Immature natural killer cell (primary cell): ENCODE results near the gene CELSR1. TPM values are rescaled to one million over a fixed set of nuclear protein-coding genes. Genes with fewer than 3 reads are reported as not detected.
A peak's percentile ranks its signal among the peaks of the same experiment; 100 is the strongest.

Experiments
- DNase-seq, 3 donors: peaks; one replicate each; pipeline ENCODE4 v3.0.0; 2022; ENCODE audit warnings: mixed read lengths in 1 of 3
- H3K27ac Mint-ChIP-seq, 6 donors: one replicate each; pipeline ENCODE4 v1.8.0; 2020; ENCODE audit warnings: mixed read lengths in 6 of 6, mild to moderate bottlenecking in 5 of 6, inconsistent platforms in 4 of 6, moderate library complexity in 3 of 6
- H3K27me3 Mint-ChIP-seq, 3 donors: one replicate each; pipeline ENCODE4 v1.8.0; 2020 to 2021; ENCODE audit warnings: low read depth in 3 of 3, mild to moderate bottlenecking in 3 of 3, mixed read lengths in 3 of 3, moderate library complexity in 3 of 3, inconsistent platforms in 1 of 3
- H3K36me3 Mint-ChIP-seq, 3 donors: one replicate each; pipeline ENCODE4 v1.8.0; 2020; ENCODE audit warnings: mixed read lengths in 3 of 3, inconsistent platforms in 2 of 3, mild to moderate bottlenecking in 2 of 3
- H3K4me1 Mint-ChIP-seq, 2 donors: one replicate each; pipeline ENCODE4 v1.8.0; 2020; ENCODE audit warnings: inconsistent platforms in 2 of 2, mild to moderate bottlenecking in 2 of 2, mixed read lengths in 2 of 2, moderate library complexity in 1 of 2
- H3K4me3 Mint-ChIP-seq, 5 donors: one replicate each; pipeline ENCODE4 v1.8.0; 2020; ENCODE audit warnings: mild to moderate bottlenecking in 5 of 5, mixed read lengths in 5 of 5, inconsistent platforms in 3 of 5, moderate library complexity in 3 of 5
- H3K9me3 Mint-ChIP-seq, 6 donors: one replicate each; pipeline ENCODE4 v1.8.0; 2020; ENCODE audit warnings: mild to moderate bottlenecking in 6 of 6, mixed read lengths in 6 of 6, inconsistent platforms in 4 of 6, moderate library complexity in 3 of 6
- polyA plus RNA-seq, 3 donors: library from polyadenylated mRNA; unstranded; fragments of 300-500 nt; fragmentation: Illumina TruSeq; gene quantifications; one replicate each; pipeline ENCODE4 v1.2.3, GENCODE V29; 2021

CELSR1 gene
- polyA plus RNA-seq, 3 donors from 2014 or later: 0.24 to 1.6 (median 1.2) TPM

DNA sequence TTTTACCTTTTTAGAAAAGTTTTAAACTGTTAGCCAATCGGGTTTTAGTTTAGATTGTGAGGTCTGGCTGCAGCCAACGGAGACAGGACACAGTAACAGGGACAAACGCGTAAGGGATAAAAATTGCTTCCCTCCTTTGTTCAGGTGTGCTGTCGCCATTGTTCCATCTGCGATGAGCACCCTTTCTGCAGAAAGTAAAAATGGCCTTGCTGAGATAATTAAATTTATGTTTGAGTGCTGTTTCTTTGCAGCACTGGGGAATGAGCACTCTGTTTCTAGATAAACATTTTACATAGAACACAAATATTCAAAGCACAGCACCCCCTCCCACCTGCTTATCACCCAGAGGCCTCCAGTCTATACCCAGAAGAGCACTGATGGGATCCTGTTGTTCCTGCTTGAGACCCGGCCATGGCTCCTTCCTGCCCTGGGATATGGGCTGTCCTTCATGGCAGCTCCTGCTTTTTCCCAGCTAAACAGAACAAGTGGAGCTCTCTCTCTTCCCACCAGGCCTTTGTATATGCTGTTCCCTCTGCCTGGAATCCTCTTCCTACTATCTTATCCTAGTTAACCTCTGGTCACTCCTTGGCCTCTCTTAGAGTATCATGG is 34.3 kb upstream of the CELSR1 start:
- peaks cover 0 to 5% (median 0%) of the 10 kb centered on the region in 3 donors for H3K36me3 Mint-ChIP-seq
- H3K9me3 Mint-ChIP-seq: peaks cover 1 to 13% (median 7%) of the 10 kb centered on the region in 6 donors
- peaks cover 0 to 6% (median 2%) of the 10 kb centered on the region in 3 donors for H3K27me3 Mint-ChIP-seq
- H3K4me1 Mint-ChIP-seq: peaks cover 13 to 14% of the 10 kb centered on the region in 2 donors
- no peak overlapping the region for H3K27ac Mint-ChIP-seq
- no peak overlapping the region for H3K4me3 Mint-ChIP-seq
- no peak for DNase-seq

DNA sequence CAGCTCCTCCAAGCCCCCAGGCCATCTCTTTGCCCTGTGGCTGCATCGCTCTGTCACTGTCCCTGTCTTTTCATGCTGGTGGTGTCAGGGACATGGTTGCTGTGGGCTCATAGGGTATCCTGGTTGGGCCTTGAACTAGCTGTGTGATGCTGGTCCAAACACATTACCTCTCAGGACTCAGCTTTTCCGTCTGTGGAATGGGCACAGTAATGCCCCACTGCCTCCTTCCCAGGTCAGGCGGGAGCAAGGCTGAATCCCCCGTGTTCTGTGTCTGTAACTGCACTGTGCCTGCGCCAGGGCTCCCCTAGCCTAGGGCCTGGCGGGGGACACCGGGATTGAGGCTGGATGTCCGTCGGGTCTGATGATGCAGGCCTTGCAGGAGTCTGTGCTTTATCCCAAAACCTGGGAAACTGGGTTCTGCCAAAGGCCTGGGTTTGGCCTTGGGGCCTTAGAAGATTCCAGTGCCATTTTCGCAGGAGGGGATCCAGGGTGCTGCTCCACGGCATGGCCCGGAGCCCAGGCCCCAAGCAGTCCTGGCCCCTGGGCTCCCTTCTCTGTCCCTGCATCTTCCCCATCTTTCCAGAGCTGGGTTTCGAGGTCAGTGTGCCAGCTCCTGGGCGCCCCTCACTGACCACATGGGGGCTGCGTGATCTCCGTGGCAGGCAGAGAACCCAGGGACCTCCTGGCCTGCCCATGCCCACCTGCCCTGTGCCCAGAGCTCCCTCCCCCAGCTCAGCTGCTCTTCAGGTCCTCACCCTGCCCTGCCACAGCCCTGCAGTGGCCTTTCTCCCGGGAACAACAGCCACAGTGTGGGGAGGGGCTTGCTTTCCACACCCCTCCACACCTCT is 32.7 kb upstream of the CELSR1 start:
- no peak overlapping the region for H3K4me3 Mint-ChIP-seq
- peaks cover 2% of the 10 kb centered on the region in 2 donors for H3K4me1 Mint-ChIP-seq
- peak overlapping the region in 1 of 6 donors; percentile 42 for H3K27ac Mint-ChIP-seq
- peaks cover 0 to 5% (median 0%) of the 10 kb centered on the region in 3 donors for H3K36me3 Mint-ChIP-seq
- DNase-seq: no peak
- H3K9me3 Mint-ChIP-seq: peaks cover 1 to 13% (median 7%) of the 10 kb centered on the region in 6 donors
- H3K27me3 Mint-ChIP-seq: peaks cover 0 to 4% (median 2%) of the 10 kb centered on the region in 3 donors

DNA sequence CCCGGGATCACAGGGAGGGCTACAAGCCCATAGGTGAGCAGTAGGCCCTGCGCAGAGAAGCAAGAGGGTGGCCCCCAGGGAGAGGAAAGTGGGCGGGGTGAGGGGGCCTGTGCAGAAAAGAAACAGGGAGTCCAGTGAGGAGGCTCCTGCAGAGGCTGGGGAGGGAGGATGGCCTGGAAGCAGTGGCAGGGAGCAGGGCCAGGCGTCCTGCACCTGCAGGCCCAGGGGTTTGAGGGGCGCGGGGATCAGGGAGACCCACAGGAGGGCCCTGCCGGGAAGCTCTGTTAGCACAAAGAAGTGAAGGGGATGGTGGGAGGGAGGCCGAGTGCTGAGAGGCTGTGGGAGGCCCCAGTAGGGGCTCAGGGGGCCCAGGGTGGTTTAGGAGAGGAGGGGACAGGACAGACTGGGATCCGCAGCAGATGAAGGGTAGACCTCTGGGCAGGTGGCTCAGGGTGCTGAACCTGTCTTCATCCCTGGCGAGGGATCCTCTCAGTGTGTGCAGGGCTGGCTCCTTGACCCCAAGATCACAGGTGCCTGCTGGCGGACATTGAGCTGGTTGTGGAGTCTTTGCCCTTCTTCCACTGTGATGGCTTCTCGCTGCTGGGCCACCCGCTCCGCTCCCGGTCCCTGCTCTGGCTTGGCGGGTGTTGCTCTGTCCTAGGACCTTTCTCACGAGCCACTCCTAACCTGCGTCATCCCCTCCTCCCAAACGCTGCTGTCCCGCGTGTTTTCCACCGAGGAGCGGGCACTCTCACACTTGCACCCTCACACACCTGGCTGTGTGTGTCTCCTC is 31.8 kb upstream of the CELSR1 start:
- Mint-ChIP-seq H3K4me1 (no peaks in the 10 kb centered on the region), H3K4me3 (no peak overlapping the region), H3K36me3 (peaks cover 0 to 5% (median 0%) of the 10 kb centered on the region in 3 donors), H3K27ac (peak overlapping the region in 1 of 6 donors; percentile 42), H3K27me3 (peaks cover 0 to 3% (median 2%) of the 10 kb centered on the region in 3 donors), H3K9me3 (peaks cover 1 to 13% (median 7%) of the 10 kb centered on the region in 6 donors)
- no peak for DNase-seq

DNA sequence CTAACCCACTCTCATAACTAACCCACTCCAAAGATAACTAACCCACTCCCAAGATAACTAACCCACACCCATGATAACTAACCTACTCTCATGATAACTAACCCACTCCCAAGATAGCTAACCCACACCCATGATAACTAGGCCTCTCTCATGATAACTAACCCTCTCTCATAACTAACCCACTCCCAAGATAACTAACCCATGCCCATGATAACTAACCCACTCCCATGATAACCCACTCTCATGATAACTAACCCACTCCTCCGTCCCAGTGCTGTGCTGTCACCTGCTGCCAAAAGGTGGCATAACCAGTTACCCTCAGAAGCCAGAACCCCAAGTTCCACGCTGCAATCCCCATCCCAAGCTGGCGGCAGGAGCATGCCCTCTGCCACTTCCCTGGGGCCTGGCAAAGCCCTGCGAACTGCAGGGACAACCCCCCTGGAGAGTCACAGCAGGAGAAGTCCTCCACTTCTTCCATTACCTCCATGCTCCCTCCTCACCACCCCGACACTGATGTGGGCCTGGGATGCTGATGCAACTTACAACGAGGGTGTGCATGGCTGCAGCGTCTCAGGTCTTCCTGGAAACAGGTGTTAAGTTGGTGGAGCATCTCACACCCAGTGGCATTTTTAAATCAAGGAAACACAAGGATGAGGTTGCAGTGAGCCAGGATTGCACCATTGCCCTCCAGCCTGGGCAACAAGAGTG is 30.8 kb upstream of the CELSR1 start:
- peaks cover 0 to 2% (median 2%) of the 10 kb centered on the region in 3 donors for H3K27me3 Mint-ChIP-seq
- H3K36me3 Mint-ChIP-seq: peaks cover 0 to 5% (median 0%) of the 10 kb centered on the region in 3 donors
- no peak for DNase-seq
- H3K27ac Mint-ChIP-seq: peak overlapping the region in 2 of 6 donors; percentile 26 to 67
- peaks cover 0 to 3% of the 10 kb centered on the region in 2 donors for H3K4me1 Mint-ChIP-seq
- H3K4me3 Mint-ChIP-seq: no peak overlapping the region
- H3K9me3 Mint-ChIP-seq: peaks cover 0 to 13% (median 7%) of the 10 kb centered on the region in 6 donors

DNA sequence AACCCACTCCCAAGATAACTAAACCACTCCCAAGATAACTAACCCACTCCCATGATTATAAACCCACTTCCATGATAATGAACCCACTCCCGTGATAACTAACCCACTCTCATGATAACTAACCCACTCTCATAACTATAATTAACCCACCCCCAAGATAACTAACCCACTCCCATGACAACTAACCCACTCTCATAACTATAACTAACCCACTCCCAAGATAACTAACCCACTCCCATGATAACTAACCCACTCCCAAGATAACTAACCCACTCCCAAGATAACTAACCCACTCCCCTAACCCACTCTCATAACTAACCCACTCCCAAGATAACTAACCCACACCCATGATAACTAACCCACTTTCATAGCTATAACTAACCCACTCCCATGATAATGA is 30.1 kb upstream of the CELSR1 start:
- no peak overlapping the region for H3K4me3 Mint-ChIP-seq
- no peak overlapping the region for H3K27ac Mint-ChIP-seq
- peaks cover 0 to 13% (median 7%) of the 10 kb centered on the region in 6 donors for H3K9me3 Mint-ChIP-seq
- H3K27me3 Mint-ChIP-seq: peaks cover 0 to 2% (median 2%) of the 10 kb centered on the region in 3 donors
- DNase-seq: no peak
- peaks cover 0 to 5% (median 0%) of the 10 kb centered on the region in 3 donors for H3K36me3 Mint-ChIP-seq
- H3K4me1 Mint-ChIP-seq: peaks cover 0 to 5% of the 10 kb centered on the region in 2 donors

DNA sequence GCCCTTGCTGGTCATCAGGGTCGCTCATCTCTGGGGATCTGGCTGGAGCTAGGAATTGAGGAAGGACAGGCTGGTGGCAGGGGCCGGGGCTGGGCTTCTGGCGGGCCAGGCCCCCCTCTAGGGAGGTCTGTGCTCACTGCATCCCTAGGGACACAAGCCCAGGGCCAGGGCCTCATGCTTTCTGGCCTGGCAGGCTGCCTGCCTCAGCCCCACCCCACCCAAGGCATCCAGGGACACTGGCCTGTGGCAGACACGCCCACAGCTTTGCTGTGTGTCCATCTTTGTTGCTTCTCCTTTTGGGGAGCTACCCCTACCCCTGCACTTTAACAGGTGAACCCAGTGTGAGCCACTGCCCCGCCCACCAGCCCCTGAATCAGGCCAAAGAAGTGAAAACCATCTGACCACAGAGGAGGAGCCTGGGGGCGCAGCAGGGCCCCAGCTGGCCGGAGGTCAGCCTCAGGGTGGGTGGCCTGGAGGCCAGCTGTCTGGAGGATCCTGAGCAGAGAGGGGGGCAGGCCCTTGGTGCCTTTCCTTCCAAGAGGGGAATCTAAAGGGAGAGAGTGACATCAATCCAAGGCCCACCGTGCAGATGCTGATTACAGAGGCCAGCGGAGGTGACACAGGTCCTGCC is 26.8 kb upstream of the CELSR1 start:
- Mint-ChIP-seq H3K27ac (no peak overlapping the region), H3K27me3 (peaks cover 0 to 2% (median 2%) of the 10 kb centered on the region in 3 donors), H3K9me3 (no peaks in the 10 kb centered on the region), H3K4me3 (no peak overlapping the region), H3K4me1 (peaks cover 2 to 11% of the 10 kb centered on the region in 2 donors), H3K36me3 (no peaks in the 10 kb centered on the region)
- DNase-seq: no peak

DNA sequence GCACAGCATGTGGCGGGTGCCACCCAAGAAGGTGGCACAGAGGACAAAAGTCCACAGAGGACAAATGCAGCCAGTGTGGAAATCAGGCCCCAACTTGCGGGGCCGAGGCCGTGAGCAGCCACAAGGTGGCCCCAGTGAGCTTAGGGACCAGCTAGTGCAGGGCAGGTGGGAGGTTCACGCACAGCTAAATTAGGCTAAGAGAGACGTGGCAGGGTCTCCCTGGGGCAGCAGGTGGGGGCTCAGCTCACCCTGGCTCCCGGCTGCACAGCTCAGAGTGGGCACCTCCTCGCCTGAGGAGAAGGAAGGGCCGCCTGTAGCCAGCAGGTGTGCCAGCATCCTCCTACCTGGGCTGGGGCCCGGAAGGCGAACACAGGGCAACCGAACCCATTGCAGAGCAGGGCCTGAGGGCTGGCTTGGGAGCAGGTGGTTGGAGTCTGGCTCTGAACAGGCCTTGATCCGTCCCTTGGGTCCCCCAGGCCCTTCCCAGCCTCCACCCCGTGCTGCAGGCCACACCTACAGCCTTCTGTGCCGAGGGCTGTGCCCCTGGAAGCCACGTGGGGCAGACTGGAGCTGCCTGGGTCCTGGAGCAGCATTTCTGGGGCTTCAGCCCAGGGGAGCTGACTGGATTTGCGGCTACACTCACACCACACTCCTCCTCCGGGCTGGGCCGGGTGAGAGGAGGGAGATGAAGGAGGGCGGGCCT is 26.1 kb upstream of the CELSR1 start:
- Mint-ChIP-seq H3K27me3 (peaks cover 0 to 2% (median 0%) of the 10 kb centered on the region in 3 donors), H3K36me3 (no peaks in the 10 kb centered on the region), H3K27ac (peak overlapping the region in 2 of 6 donors; percentile 67 to 75), H3K9me3 (no peaks in the 10 kb centered on the region), H3K4me3 (no peak overlapping the region), H3K4me1 (peaks cover 2 to 11% of the 10 kb centered on the region in 2 donors)
- peak; percentile 62 to 75 (median 72) for DNase-seq

DNA sequence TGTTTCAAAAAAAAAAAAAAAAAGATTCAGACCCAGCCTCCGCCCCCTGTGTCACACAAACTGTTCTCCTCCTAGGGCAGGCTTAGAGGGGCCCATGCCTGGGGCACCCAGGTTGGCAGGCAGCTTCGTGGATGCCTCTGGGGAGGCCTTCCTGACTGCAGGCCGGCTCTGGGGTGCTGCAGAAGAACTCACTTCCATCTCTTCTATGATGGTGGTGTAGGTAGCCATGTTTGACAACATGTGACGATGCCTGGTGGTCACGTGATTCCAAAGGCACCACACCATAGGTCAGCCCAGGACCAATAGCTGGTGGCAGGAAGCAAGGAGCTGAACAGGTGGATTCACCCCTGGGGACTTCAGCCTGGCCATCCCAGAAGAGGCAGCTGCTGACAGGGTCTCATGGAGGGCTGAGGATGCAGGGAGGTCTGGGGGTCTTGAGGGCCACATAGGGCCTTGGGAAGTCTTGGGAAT is 24.1 kb upstream of the CELSR1 start:
- peaks cover 0 to 5% (median 4%) of the 10 kb centered on the region in 3 donors for H3K36me3 Mint-ChIP-seq
- no peaks in the 10 kb centered on the region for H3K27me3 Mint-ChIP-seq
- peaks cover 2 to 11% of the 10 kb centered on the region in 2 donors for H3K4me1 Mint-ChIP-seq
- no peak for DNase-seq
- no peak overlapping the region for H3K27ac Mint-ChIP-seq
- peaks cover 0 to 10% (median 5%) of the 10 kb centered on the region in 6 donors for H3K9me3 Mint-ChIP-seq
- peak overlapping the region in 1 of 5 donors; percentile 33 for H3K4me3 Mint-ChIP-seq

DNA sequence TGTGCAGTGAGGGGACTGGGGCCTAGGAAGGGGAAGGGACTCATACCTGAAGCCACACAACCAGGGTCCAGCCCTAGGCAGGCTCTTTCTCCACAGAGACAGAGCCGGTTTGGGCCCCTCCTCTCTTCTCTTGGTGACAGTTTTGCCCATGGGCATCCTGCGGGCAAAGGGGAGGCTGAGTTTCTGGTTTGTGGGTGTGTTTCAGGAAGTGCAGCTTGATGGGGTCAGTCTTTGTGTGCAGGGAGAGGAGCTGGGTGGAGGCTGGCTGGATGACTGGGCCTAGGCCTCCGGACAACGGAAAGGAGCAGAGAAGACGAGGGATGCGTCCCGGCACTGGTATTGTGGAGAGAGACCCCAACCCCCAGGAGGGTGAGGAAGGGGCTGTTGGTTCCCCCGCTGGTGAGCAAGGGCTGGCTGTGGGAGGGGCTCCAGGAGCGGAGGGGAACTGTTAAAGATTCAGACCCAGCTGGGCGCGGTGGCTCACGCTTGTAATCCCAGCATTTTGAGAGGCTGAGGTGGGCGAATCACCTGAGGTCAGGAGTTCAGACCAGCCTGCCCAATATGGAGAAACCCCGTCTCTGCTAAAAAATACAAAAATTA is 23.4 kb upstream of the CELSR1 start:
- peaks cover 0 to 5% (median 4%) of the 10 kb centered on the region in 3 donors for H3K36me3 Mint-ChIP-seq
- peak overlapping the region in 2 of 5 donors; percentile 20 to 38 for H3K4me3 Mint-ChIP-seq

DNA sequence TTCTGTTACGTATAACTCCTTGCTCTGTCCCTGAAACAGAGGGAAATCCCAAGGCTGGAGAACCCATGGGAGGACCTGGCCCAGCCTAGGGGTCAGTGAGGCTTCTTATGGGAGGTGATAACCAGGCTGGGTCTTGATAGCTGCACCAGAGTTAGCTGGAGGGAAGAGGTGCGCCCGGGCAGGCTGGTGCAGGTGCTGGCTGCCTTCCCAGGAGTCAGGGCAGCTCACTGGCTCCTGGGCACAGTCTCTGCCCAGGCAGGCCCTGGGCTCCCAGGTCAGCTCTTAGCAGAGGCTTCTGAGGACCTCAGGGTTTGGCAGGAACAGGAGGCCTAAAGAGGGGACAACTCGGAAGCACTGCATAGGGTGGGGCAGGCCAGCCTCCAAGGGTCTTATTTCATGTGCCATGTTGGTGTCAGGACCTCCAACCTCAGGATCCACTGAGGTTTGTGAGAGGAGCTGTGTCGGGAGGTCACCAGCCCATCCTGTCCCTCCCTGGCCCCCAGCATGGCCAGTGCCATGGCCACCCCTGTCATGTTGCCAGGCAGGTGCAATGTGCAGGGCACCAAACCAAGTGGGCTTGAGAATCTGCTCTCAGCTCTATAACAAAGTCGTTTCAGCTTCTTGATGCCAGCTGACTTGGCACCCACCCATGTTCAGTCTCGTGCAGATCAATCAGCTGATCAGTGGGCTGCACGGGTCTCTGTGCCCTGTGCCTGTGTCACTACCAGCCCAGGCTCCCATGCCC is 20.5 kb upstream of the CELSR1 start:
- Mint-ChIP-seq H3K36me3 (peaks cover 0 to 5% (median 4%) of the 10 kb centered on the region in 3 donors), H3K27ac (no peak overlapping the region), H3K9me3 (peaks cover 0 to 10% (median 5%) of the 10 kb centered on the region in 6 donors), H3K4me3 (no peak overlapping the region), H3K27me3 (peaks cover 0 to 7% (median 0%) of the 10 kb centered on the region in 3 donors), H3K4me1 (peaks cover 2 to 6% of the 10 kb centered on the region in 2 donors)
- no peak for DNase-seq

More for the DNA sequence above, 23.4 kb upstream of the CELSR1 start:
- Mint-ChIP-seq H3K4me1 (peaks cover 2 to 11% of the 10 kb centered on the region in 2 donors), H3K27ac (peak overlapping the region in 1 of 6 donors; percentile 40), H3K27me3 (no peaks in the 10 kb centered on the region), H3K9me3 (peaks cover 0 to 10% (median 5%) of the 10 kb centered on the region in 6 donors)
- no peak for DNase-seq

DNA sequence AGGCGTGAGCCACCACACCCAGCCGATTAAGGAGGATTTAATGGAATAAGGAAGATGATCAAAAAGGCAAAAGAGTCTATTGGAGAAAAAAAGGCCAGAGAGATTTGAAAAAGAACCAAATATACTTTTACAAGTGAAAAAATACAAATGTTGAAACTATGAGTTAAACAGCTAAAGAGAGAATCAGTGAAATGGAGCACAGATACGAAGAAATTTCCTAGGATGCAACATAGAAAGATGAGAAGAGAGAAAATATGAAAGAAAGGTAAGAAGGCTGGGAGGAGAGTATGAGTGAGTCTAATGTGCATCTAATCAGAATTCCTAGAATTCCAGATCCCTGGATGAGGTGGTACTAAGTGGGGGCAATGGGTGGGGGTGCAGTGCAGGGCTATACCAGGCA is 19.4 kb upstream of the CELSR1 start:
- Mint-ChIP-seq H3K27me3 (peaks cover 0 to 8% (median 0%) of the 10 kb centered on the region in 3 donors), H3K36me3 (peaks cover 0 to 5% (median 4%) of the 10 kb centered on the region in 3 donors), H3K4me3 (no peak overlapping the region), H3K9me3 (peaks cover 0 to 10% (median 5%) of the 10 kb centered on the region in 6 donors), H3K27ac (no peak overlapping the region), H3K4me1 (peaks cover 2 to 6% of the 10 kb centered on the region in 2 donors)
- no peak for DNase-seq
